ENCODE results near the gene SSRP1. TPM values are rescaled to one million over a fixed set of nuclear protein-coding genes. Genes with fewer than 3 reads are reported as not detected.

SSRP1 gene
- polyA plus RNA-seq, 1 experiment: 113 TPM

DNA sequence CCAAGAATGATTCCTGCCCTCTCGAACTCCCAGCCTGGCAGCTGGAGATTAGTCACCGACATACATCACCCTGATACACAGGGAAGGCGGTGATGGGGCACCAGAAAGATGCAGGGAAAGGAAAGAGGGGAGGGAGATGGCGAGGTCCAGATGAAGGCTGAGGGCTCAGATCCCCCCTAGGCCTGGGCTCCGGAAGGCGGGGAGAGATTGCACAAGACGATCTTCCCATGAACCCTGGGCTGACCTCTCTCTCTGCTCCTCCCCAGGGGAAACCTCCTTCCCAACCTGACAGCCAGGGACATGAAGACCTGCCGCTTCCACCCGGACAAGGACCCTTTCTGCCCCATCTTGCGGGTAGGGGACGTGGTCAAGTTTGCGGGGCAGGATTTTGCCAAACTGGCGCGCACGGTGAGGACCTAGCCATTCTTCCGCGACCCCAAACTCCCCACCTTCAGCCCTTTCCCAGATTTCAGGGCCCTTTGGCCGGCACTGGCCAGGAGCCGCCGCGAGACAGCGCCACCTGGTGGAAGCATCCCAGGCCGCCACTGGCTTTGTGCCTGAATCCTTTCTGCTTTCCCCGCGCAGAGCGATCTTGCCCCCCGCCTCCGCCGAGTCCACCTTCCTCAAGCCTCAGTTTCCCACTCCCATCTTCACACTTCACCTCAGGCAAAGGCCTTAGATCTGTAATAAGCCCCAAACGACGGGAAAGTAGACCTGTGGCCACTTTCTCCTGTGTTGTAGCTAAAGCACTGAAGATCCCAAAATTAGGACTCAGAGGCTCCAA, 14.0 kb upstream of the SSRP1 start:
- CTCF ChIA-PET: interaction anchor here (0.5 to 2.8 kb wide), 21 partner anchors 15 to 1205 kb away, joined by 3 to 23 read pairs (median 4); no protein-coding TSS in a partner anchor
- no peak for DNase-seq (ENCODE audit: low read depth, low spot score)
- no peak overlapping the region for H3K4me3 ChIP-seq (ENCODE audit: low read depth, low read length)
- TF ChIP-seq, protein P1, sequence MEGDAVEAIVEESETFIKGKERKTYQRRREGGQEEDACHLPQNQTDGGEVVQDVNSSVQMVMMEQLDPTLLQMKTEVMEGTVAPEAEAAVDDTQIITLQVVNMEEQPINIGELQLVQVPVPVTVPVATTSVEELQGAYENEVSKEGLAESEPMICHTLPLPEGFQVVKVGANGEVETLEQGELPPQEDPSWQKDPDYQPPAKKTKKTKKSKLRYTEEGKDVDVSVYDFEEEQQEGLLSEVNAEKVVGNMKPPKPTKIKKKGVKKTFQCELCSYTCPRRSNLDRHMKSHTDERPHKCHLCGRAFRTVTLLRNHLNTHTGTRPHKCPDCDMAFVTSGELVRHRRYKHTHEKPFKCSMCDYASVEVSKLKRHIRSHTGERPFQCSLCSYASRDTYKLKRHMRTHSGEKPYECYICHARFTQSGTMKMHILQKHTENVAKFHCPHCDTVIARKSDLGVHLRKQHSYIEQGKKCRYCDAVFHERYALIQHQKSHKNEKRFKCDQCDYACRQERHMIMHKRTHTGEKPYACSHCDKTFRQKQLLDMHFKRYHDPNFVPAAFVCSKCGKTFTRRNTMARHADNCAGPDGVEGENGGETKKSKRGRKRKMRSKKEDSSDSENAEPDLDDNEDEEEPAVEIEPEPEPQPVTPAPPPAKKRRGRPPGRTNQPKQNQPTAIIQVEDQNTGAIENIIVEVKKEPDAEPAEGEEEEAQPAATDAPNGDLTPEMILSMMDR (IDR thresholded peaks at IDR 0.05; ENCODE audit: low read depth, low read length): peak; percentile 89
- peaks cover 7% of the 10 kb centered on the region for H3K9me3 ChIP-seq (ENCODE audit: control insufficient read depth, insufficient read depth, low read length)
- peaks cover 9% of the 10 kb centered on the region for H3K27me3 ChIP-seq (ENCODE audit: control insufficient read depth, insufficient read depth, low read length)
- POLR2A ChIA-PET: interaction anchor here (0.7 kb wide), 1 partner anchor 73 kb away, joined by 5 read pairs; no protein-coding TSS in a partner anchor
- H3K27ac ChIP-seq (ENCODE audit: low read depth, low read length): no peak overlapping the region

DNA sequence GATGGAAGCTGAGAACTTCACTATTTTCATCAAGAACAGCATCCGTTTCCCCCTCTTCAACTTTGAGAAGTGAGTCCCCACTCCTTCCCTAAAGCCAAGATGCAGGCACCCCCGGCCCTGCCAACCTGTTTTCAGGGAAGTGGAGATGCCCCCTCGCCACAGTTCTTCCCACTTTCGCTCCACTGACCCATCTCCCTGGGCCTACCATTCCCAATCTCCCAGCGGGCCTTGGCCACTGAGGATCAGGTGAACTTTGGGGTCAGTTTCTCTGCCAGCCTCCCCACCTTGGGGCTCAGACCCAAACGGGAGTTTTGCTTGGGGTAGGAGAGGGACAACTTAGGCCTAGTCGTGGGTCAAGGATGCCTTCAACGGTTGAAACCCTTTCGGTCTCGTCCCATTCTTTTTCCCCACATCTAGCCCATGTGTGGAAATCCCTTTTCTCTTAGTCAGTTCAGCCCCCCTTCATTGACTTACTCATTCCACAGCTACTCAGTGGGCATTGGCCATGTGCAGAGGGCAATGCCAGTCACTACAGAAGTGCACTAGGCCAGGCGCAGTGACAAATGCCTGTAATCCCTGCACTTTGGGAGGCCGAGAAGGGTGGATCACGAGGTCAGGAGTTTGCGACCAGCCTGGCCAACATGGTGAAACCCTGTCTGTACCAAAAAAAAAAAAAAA, 13.1 kb upstream of the SSRP1 start:
- DNase-seq (ENCODE audit: low read depth, low spot score): no peak

DNA sequence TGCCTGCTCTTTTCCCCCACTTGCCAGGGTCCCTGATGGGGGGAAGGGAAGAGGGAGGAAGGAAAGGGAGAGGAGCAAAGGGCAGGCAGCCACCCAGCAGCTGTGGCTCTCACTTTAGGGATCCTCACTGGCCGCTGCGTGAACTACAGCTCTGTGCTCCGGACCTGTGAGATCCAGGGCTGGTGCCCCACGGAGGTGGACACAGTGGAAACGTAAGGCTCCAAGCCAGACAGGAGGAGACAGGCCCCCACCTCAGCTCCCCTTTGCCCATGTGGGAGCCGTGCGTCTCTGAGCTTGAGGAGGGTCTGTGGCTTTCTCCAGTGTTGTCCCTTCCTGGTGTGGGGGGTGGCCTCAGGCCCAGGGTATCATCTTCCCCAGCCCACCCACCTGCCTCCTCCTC, 12.4 kb upstream of the SSRP1 start:
- peaks cover 2% of the 10 kb centered on the region for H3K27me3 ChIP-seq (ENCODE audit: control insufficient read depth, insufficient read depth, low read length)
- no peak overlapping the region for H3K4me3 ChIP-seq (ENCODE audit: low read depth, low read length)
- ChIA-PET POLR2A (no interaction called here), CTCF (interaction anchor here (1.6 to 2.8 kb wide), 4 partner anchors 179 to 507 kb away, joined by 4 to 18 read pairs (median 6); no protein-coding TSS in a partner anchor)
- no peak overlapping the region for H3K27ac ChIP-seq (ENCODE audit: low read depth, low read length)
- peaks cover 7% of the 10 kb centered on the region for H3K9me3 ChIP-seq (ENCODE audit: control insufficient read depth, insufficient read depth, low read length)
- TF ChIP-seq, protein P1 (IDR thresholded peaks at IDR 0.05; ENCODE audit: low read depth, low read length): no peak
- DNase-seq (ENCODE audit: low read depth, low spot score): no peak

More for the DNA sequence above, 13.1 kb upstream of the SSRP1 start:
- Histone ChIP-seq H3K27ac (ENCODE audit: low read depth, low read length) (no peak overlapping the region), H3K9me3 (ENCODE audit: control insufficient read depth, insufficient read depth, low read length) (peaks cover 7% of the 10 kb centered on the region), H3K4me3 (ENCODE audit: low read depth, low read length) (no peak overlapping the region), H3K27me3 (ENCODE audit: control insufficient read depth, insufficient read depth, low read length) (peaks cover 7% of the 10 kb centered on the region)
- TF ChIP-seq, protein P1 (IDR thresholded peaks at IDR 0.05; ENCODE audit: low read depth, low read length): no peak
- POLR2A ChIA-PET: interaction anchor here (0.7 kb wide), 1 partner anchor 72 kb away, joined by 5 read pairs; no protein-coding TSS in a partner anchor
- CTCF ChIA-PET: interaction anchor here (0.5 to 2.8 kb wide), 8 partner anchors 21 to 1206 kb away, joined by 3 to 18 read pairs (median 4); no protein-coding TSS in a partner anchor

DNA sequence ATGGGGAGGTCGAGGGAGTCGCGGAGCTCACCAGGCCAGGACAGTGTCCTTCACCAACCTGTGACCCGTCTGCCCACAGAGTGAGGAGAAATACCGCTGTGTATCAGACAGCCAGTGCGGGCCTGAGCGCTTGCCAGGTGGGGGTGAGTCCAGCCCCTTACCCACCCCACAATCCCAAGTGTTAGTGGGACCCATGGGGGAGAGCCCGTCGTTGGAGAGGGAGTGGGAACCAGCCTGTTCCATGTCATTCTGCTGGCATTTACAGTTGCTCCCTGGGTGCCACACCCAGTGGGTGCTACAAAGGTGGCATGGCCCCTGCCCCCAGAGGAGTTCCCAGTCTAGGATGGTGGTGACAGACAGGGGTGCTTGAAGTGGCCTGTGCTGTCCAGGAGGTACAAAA, 11.6 kb upstream of the SSRP1 start:
- no peak for DNase-seq (ENCODE audit: low read depth, low spot score)
- CTCF ChIA-PET: interaction anchor here (1.6 to 2.8 kb wide), 5 partner anchors 146 to 506 kb away, joined by 4 to 18 read pairs (median 8); no protein-coding TSS in a partner anchor
- TF ChIP-seq, protein P1 (IDR thresholded peaks at IDR 0.05; ENCODE audit: low read depth, low read length): no peak

More for the DNA sequence above, 11.6 kb upstream of the SSRP1 start:
- Histone ChIP-seq H3K9me3 (ENCODE audit: control insufficient read depth, insufficient read depth, low read length) (peaks cover 7% of the 10 kb centered on the region), H3K4me3 (ENCODE audit: low read depth, low read length) (no peak overlapping the region), H3K27me3 (ENCODE audit: control insufficient read depth, insufficient read depth, low read length) (no peaks in the 10 kb centered on the region), H3K27ac (ENCODE audit: low read depth, low read length) (peak overlapping the region; percentile 31)
- POLR2A ChIA-PET: no interaction called here
